Activated T-helper 17 cell treated with anti-CD3 and anti-CD28 coated beads, Interleukin-2, amount 50 U/mL, for 72 hours (primary cell): Measurements from ENCODE around the gene SCGB3A2. TPM values are rescaled to one million over a fixed set of nuclear protein-coding genes. Genes with fewer than 3 reads are reported as not detected.

Experiments
- ATAC-seq: fragments of 150-1000 bp; cut with Tn5 transposase; replicated peaks from 2 replicates; pipeline ENCODE4 v1.10.0; 2021; ENCODE audit warnings: mild to moderate bottlenecking, moderate library complexity
- H3K27ac Mint-ChIP-seq: one replicate; pipeline ENCODE4 v1.8.0; 2022; ENCODE audit warnings: mixed read lengths
- H3K27me3 Mint-ChIP-seq: one replicate; pipeline ENCODE4 v1.8.0; 2022; ENCODE audit warnings: mixed read lengths
- H3K36me3 Mint-ChIP-seq: one replicate; pipeline ENCODE4 v1.8.0; 2022; ENCODE audit warnings: low read depth, mild to moderate bottlenecking, mixed read lengths
- H3K4me1 Mint-ChIP-seq: one replicate; pipeline ENCODE4 v1.8.0; 2022; ENCODE audit warnings: mixed read lengths
- H3K4me3 Mint-ChIP-seq: one replicate; pipeline ENCODE4 v1.8.0; 2022; ENCODE audit warnings: mild to moderate bottlenecking, mixed read lengths
- H3K9me3 Mint-ChIP-seq: one replicate; pipeline ENCODE4 v1.8.0; 2022; ENCODE audit warnings: mixed read lengths
- total RNA-seq, 2 donors: library from RNA; stranded (reverse); gene quantifications; one replicate each; pipeline ENCODE4 v1.2.3, GENCODE V29; 2022

SCGB3A2 gene
- total RNA-seq, 2 donors from 2014 or later = not detected

- Mint-ChIP-seq H3K27me3 (peaks cover 5% of the 10 kb centered on the region), H3K4me1 (no peaks in the 10 kb centered on the region), H3K36me3 (no peaks in the 10 kb centered on the region), H3K4me3 (no peak overlapping the region), H3K9me3 (no peaks in the 10 kb centered on the region), H3K27ac (no peak overlapping the region)
- ATAC-seq = no peak
These were observed 3.6 kb upstream of the SCGB3A2 start for GRCh38 chr5:147874910-147875367.

DNA sequence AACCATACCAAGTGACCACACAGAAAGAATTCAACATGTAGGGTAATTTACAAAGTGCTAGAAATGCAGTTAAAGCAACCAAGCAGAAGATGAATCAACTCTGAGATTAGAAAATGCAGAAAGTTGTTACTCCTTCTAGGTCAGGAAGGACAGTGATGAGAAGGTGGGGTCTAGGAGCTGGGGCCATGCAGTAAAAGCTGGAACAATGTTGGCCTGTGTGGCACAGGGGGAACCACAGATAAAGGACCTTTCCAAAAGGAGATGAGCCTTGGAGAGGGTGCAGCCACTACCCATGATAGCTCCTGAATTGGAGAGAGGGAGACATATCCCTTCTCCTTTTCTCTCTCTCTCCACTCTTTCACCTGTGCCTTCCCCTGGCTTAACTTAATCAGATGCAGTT lies 2.4 kb upstream of the SCGB3A2 start:
- Mint-ChIP-seq H3K36me3 (no peaks in the 10 kb centered on the region), H3K27ac (no peak overlapping the region), H3K9me3 (no peaks in the 10 kb centered on the region), H3K4me3 (no peak overlapping the region), H3K4me1 (no peaks in the 10 kb centered on the region), H3K27me3 (peaks cover 9% of the 10 kb centered on the region)
- ATAC-seq = no peak

- H3K4me3 Mint-ChIP-seq = no peak overlapping the region
- ATAC-seq = no peak
- no peaks in the 10 kb centered on the region for H3K4me1 Mint-ChIP-seq
- H3K27ac Mint-ChIP-seq = no peak overlapping the region
- H3K27me3 Mint-ChIP-seq = peaks cover 9% of the 10 kb centered on the region
- H3K36me3 Mint-ChIP-seq = no peaks in the 10 kb centered on the region
- H3K9me3 Mint-ChIP-seq = no peaks in the 10 kb centered on the region
These were observed 1.9 kb upstream of the SCGB3A2 start for GRCh38 chr5:147876626-147877025.

- Mint-ChIP-seq H3K4me3 (no peak overlapping the region), H3K36me3 (no peaks in the 10 kb centered on the region)
These were observed 1.3 kb downstream of the SCGB3A2 start for GRCh38 chr5:147879784-147880183.

DNA sequence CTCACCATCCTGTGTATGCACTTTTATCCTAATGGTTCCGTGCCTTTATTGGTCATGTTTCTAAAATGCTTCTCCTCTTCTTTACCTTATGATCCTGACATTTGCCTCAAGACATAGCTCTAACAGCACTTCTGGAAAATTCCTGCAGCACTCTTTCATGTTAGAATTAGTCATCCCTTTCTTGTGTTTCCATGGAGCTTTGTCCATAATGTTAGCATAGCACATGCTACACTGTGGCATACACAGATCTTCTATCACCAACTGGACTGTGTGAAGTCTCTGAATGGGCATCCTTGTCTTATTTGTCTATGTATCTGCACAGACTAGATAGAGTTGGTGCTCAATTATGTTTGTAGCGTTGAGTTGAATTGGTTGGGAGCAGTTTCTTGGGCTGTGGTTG lies 2.0 kb downstream of the SCGB3A2 start:
- no peak overlapping the region for H3K27ac Mint-ChIP-seq
- H3K4me3 Mint-ChIP-seq = no peak overlapping the region

More at GRCh38 chr5:147879784-147880183, 1.3 kb downstream of the SCGB3A2 start:
- no peaks in the 10 kb centered on the region for H3K9me3 Mint-ChIP-seq
- H3K4me1 Mint-ChIP-seq = no peaks in the 10 kb centered on the region
- no peak overlapping the region for H3K27ac Mint-ChIP-seq
- peaks cover 12% of the 10 kb centered on the region for H3K27me3 Mint-ChIP-seq
- no peak for ATAC-seq

GRCh38 chr5:147882586-147883313 lies 4.2 kb downstream of the SCGB3A2 start:
- Mint-ChIP-seq H3K36me3 (no peaks in the 10 kb centered on the region), H3K4me1 (no peaks in the 10 kb centered on the region), H3K27me3 (peaks cover 19% of the 10 kb centered on the region), H3K9me3 (no peaks in the 10 kb centered on the region), H3K27ac (no peak overlapping the region), H3K4me3 (no peak overlapping the region)
- no peak for ATAC-seq

More for the DNA sequence above, 2.0 kb downstream of the SCGB3A2 start:
- Mint-ChIP-seq H3K36me3 (no peaks in the 10 kb centered on the region), H3K9me3 (no peaks in the 10 kb centered on the region), H3K4me1 (no peaks in the 10 kb centered on the region), H3K27me3 (peaks cover 19% of the 10 kb centered on the region)
- no peak for ATAC-seq

DNA sequence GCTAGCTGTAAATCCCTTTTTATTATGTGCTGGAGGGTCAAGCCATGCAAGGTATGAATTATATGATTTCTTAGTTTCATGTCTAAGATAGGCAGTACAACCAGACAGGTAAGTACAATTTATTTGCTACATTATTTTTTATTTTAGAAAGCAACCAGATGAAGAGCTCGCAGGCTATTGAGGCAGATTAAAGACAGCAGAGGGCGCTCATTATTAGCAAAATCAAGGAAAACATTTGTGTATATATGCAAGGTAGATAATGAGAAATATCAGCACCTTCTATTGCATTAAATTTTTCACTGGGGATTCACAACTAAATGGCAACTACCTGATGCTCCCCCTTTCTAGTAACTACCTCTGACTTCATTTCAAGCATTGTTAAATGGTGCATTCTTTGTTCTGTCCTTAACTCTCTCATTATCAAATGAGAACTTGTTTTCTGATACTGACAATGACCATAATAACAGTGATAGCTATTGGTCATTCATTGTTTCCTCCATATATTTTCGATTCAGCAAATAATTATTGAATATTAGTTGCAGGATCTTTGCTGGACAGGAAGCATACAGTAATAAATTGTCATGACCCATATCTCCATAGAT lies 8.6 kb downstream of the SCGB3A2 start:
- Mint-ChIP-seq H3K36me3 (no peaks in the 10 kb centered on the region), H3K4me3 (no peak overlapping the region), H3K4me1 (no peaks in the 10 kb centered on the region), H3K27ac (no peak overlapping the region), H3K27me3 (peaks cover 18% of the 10 kb centered on the region), H3K9me3 (no peaks in the 10 kb centered on the region)
- no peak for ATAC-seq

DNA sequence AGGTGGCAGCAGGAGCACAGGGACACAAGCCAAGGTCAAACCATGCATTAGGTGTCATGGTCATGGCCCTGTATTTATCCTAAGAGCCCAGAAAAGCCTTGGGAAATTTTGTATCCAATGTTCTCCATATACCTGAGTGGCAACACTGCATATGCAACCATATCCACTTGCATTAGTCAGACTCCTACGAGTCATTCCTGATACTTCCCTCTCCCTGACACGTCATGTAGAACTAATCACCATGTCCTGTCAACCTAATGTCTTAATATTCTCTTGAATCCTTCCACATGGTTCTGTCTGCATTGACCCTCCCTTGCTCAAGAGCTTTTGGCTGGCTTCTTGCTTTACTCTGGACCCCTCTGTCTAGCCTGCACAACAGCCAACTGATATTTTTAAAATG lies 9.4 kb downstream of the SCGB3A2 start:
- no peak for ATAC-seq

DNA sequence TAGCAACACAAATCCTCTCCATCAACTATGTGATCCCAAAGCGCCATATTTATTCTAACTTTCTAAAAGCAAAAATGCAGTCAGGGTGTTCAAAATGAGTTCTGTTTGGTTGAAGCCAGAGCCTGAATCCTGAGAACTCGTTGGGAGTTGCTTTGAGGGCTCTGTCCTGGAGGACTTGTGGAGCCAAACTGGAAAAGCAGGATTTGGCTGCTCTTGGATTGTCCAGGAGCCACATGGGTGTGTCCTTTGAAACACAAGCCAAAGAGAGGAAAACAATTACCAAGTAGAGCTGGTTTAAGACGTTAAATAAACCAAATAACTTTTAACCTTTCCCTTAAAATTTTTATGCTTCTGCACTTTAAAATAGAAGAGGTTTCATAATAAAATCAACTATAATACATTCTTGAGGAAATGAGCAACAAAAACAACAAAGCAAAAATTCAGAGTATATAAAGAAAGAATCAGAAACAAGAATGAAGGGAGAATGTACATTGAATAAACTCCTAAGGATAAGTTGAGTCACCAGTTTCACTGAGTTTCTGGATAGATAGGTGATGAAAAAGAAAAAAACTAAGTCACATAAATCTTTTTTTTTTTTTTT lies 14.3 kb downstream of the SCGB3A2 start:
- no peak for ATAC-seq
- Mint-ChIP-seq H3K4me3 (no peak overlapping the region), H3K36me3 (no peaks in the 10 kb centered on the region), H3K27ac (no peak overlapping the region), H3K4me1 (no peaks in the 10 kb centered on the region), H3K9me3 (no peaks in the 10 kb centered on the region), H3K27me3 (peaks cover 7% of the 10 kb centered on the region)

More for the DNA sequence above, 9.4 kb downstream of the SCGB3A2 start:
- Mint-ChIP-seq H3K27ac (no peak overlapping the region), H3K4me3 (no peak overlapping the region), H3K4me1 (no peaks in the 10 kb centered on the region), H3K27me3 (peaks cover 18% of the 10 kb centered on the region), H3K36me3 (no peaks in the 10 kb centered on the region), H3K9me3 (no peaks in the 10 kb centered on the region)

DNA sequence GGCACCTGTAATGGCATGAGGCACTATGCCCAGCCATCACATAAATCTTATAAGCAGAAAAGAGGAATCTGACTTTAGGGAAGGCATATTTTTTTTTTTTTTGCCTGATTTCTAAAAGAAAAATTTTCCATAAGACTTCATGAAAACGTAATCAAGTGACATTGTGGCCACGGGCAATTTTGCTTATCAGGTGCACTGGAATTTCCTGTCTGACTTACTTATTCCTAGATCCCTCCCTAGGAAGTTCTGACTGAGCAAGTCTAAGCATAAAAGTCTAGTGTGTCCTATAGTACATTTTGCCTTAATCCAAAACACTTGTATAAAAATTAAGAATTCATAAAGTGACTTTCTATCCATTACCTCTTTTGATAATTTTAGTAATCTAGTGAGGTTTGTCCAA lies 15.3 kb downstream of the SCGB3A2 start:
- H3K9me3 Mint-ChIP-seq = no peaks in the 10 kb centered on the region
- ATAC-seq = no peak
- H3K27me3 Mint-ChIP-seq = no peaks in the 10 kb centered on the region
- no peak overlapping the region for H3K27ac Mint-ChIP-seq
- H3K36me3 Mint-ChIP-seq = no peaks in the 10 kb centered on the region
- no peaks in the 10 kb centered on the region for H3K4me1 Mint-ChIP-seq
- H3K4me3 Mint-ChIP-seq = no peak overlapping the region

- H3K4me1 Mint-ChIP-seq = no peaks in the 10 kb centered on the region
- no peak overlapping the region for H3K27ac Mint-ChIP-seq
- no peaks in the 10 kb centered on the region for H3K9me3 Mint-ChIP-seq
- H3K4me3 Mint-ChIP-seq = no peak overlapping the region
- peaks cover 3% of the 10 kb centered on the region for H3K27me3 Mint-ChIP-seq
- no peaks in the 10 kb centered on the region for H3K36me3 Mint-ChIP-seq
- no peak for ATAC-seq
These were observed 17.4 kb downstream of the SCGB3A2 start for GRCh38 chr5:147895864-147896263.

GRCh38 chr5:147898875-147899401 lies 20.4 kb downstream of the SCGB3A2 start:
- H3K36me3 Mint-ChIP-seq = no peaks in the 10 kb centered on the region
- no peaks in the 10 kb centered on the region for H3K4me1 Mint-ChIP-seq
- no peaks in the 10 kb centered on the region for H3K9me3 Mint-ChIP-seq
- no peak overlapping the region for H3K27ac Mint-ChIP-seq
- peaks cover 3% of the 10 kb centered on the region for H3K27me3 Mint-ChIP-seq
- no peak overlapping the region for H3K4me3 Mint-ChIP-seq
- no peak for ATAC-seq

GRCh38 chr5:147901599-147902039 lies 23.1 kb downstream of the SCGB3A2 start:
- ATAC-seq = no peak
- no peak overlapping the region for H3K27ac Mint-ChIP-seq

GRCh38 chr5:147902609-147903115 lies 24.2 kb downstream of the SCGB3A2 start:
- H3K4me1 Mint-ChIP-seq = no peaks in the 10 kb centered on the region

More at GRCh38 chr5:147901599-147902039, 23.1 kb downstream of the SCGB3A2 start:
- no peaks in the 10 kb centered on the region for H3K4me1 Mint-ChIP-seq
- H3K4me3 Mint-ChIP-seq = no peak overlapping the region
- no peaks in the 10 kb centered on the region for H3K36me3 Mint-ChIP-seq
- peaks cover 3% of the 10 kb centered on the region for H3K27me3 Mint-ChIP-seq
- no peaks in the 10 kb centered on the region for H3K9me3 Mint-ChIP-seq

More at GRCh38 chr5:147902609-147903115, 24.2 kb downstream of the SCGB3A2 start:
- Mint-ChIP-seq H3K4me3 (no peak overlapping the region), H3K9me3 (no peaks in the 10 kb centered on the region), H3K27ac (no peak overlapping the region), H3K36me3 (no peaks in the 10 kb centered on the region), H3K27me3 (peaks cover 3% of the 10 kb centered on the region)
- ATAC-seq = no peak
